ENCODE data around the gene TCTN1. TPM values are rescaled to one million over a fixed set of nuclear protein-coding genes. Genes with fewer than 3 reads are reported as not detected.

The TCTN1 gene
- total and polyA plus RNA-seq, 4 donors = 19.3 to 47.1 (median 30.7) TPM

Other genes starting within 250 kb of the TCTN1 start
- gene ANAPC7, start 210.4 kb upstream of the TCTN1 start, total RNA-seq = 10 to 100 TPM; 37.5 to 50.3 TPM
- 10 to 100 TPM; 17.2 to 47.0 TPM for gene ANAPC7, start 210.4 kb upstream of the TCTN1 start, polyA plus RNA-seq
- 100 to 1,000 TPM; 154 to 155 TPM for gene ARPC3, start 163.8 kb upstream of the TCTN1 start, total RNA-seq
- 100 to 1,000 TPM; 240 to 452 TPM for gene ARPC3, start 163.8 kb upstream of the TCTN1 start, polyA plus RNA-seq
- 10 to 100 TPM; 14.5 to 20.6 TPM for gene GPN3, start 145.9 kb upstream of the TCTN1 start, total RNA-seq
- gene GPN3, start 145.9 kb upstream of the TCTN1 start, polyA plus RNA-seq = 10 to 100 TPM; 26.7 to 27.8 TPM
- gene FAM216A, start 145.3 kb upstream of the TCTN1 start, total RNA-seq = 1 to 10 TPM; 6.6 to 7.1 TPM
- gene FAM216A, start 145.3 kb upstream of the TCTN1 start, polyA plus RNA-seq = 10 to 100 TPM in 1 of 2 donors, 1 to 10 TPM in 1; 8.2 to 11.9 TPM
- gene VPS29, start 112.0 kb upstream of the TCTN1 start, total RNA-seq = 100 to 1,000 TPM in 1 of 2 donors, 10 to 100 TPM in 1; 99.6 to 122 TPM
- 100 to 1,000 TPM; 222 to 223 TPM for gene VPS29, start 112.0 kb upstream of the TCTN1 start, polyA plus RNA-seq
- gene RAD9B, start 111.8 kb upstream of the TCTN1 start, total RNA-seq = 1 to 10 TPM in 1 of 2 donors, under 1 TPM in 1; 0.57 to 2.2 TPM
- 1 to 10 TPM in 1 of 2 donors, not detected in 1; 2.2 TPM for gene RAD9B, start 111.8 kb upstream of the TCTN1 start, polyA plus RNA-seq
- 10 to 100 TPM; 17.1 to 21.8 TPM for gene PPTC7, start 30.8 kb upstream of the TCTN1 start, total RNA-seq
- gene PPTC7, start 30.8 kb upstream of the TCTN1 start, polyA plus RNA-seq = 1 to 10 TPM; 8.5 to 9.5 TPM
- gene HVCN1, start 75.0 kb downstream of the TCTN1 start, total RNA-seq = 10 to 100 TPM in 1 of 2 donors, 1 to 10 TPM in 1; 4.1 to 10.1 TPM
- 1 to 10 TPM; 6.0 to 8.6 TPM for gene HVCN1, start 75.0 kb downstream of the TCTN1 start, polyA plus RNA-seq
- gene PPP1CC, start 128.8 kb downstream of the TCTN1 start, total RNA-seq = 10 to 100 TPM; 73.8 to 85.8 TPM
- 100 to 1,000 TPM in 1 of 2 donors, 10 to 100 TPM in 1; 84.4 to 178 TPM for gene PPP1CC, start 128.8 kb downstream of the TCTN1 start, polyA plus RNA-seq
- gene CCDC63, start 232.9 kb downstream of the TCTN1 start, total RNA-seq = not detected
- not detected for gene CCDC63, start 232.9 kb downstream of the TCTN1 start, polyA plus RNA-seq

Data from aorta (tissue), 4 donors.